T-cell (primary cell): Measurements from ENCODE around the gene COL12A1. TPM values are rescaled to one million over a fixed set of nuclear protein-coding genes. Genes with fewer than 3 reads are reported as not detected.

Experiments
- ATAC-seq, 4 experiments: fragments of 200-7000 bp in 3 of 4; fragments of 150-1000 bp in 1 of 4; cut with Tn5 transposase; replicated peaks in 1 of 4; 1 replicate in 3 of 4; 2 replicates in 1 of 4; pipeline ENCODE4 v1.10.0; 2021; ENCODE audit warnings: moderate library complexity in 3 of 4, mild to moderate bottlenecking in 2 of 4, moderate number of reproducible peaks in 1 of 4
- CTCF ChIA-PET, 2 donors: fragments of 300-600 bp; sonication (Branson Sonifier 250); formaldehyde crosslinking; loops; one replicate each; lab custom pipeline; 2022; ENCODE audit warnings: antibody characterized with exemption in 2 of 2; lab: Charles Lee
- POLR2A ChIA-PET, 2 donors: fragments of 300-600 bp; sonication (Branson Sonifier 250); formaldehyde crosslinking; loops; one replicate each; lab custom pipeline; 2022; ENCODE audit warnings: antibody characterized with exemption in 2 of 2; lab: Charles Lee
- DNase-seq, 35 experiments: peaks; one replicate each; pipeline versions ENCODE4 v3.0.0 to v3.0.0-alpha.2; 2013 to 2023
- H3K27ac ChIP-seq: one replicate; pipeline ENCODE4 v1.5.1; 2013; ENCODE audit warnings: low read length
- H3K27me3 ChIP-seq, 2 experiments: replicated peaks in 1 of 2; 1 replicate in 1 of 2; 2 replicates in 1 of 2; pipeline versions ENCODE4 v1.6.1 to v1.7.0; 2013; ENCODE audit warnings: low read length in 1 of 2, mixed read lengths in 1 of 2; ENCODE audit not compliant: control insufficient read depth in 2 of 2, insufficient read depth in 2 of 2; ENCODE audit errors: extremely low read depth in 1 of 2
- H3K36me3 ChIP-seq, 2 donors: 1 replicate in 1 of 2; 2 replicates in 1 of 2; pipeline versions ENCODE4 v1.6.1 to v1.7.0; 2013; ENCODE audit warnings: low read length in 1 of 2; ENCODE audit not compliant: control insufficient read depth in 2 of 2, insufficient read depth in 1 of 2; ENCODE audit errors: extremely low read depth in 1 of 2
- H3K4me1 ChIP-seq, 2 experiments: 1 replicate in 1 of 2; 2 replicates in 1 of 2; pipeline versions ENCODE4 v1.6.1 to v1.7.0; 2013; ENCODE audit warnings: low read length in 2 of 2, mixed read lengths in 1 of 2; ENCODE audit not compliant: insufficient read depth in 2 of 2, control insufficient read depth in 1 of 2; ENCODE audit errors: extremely low read depth in 1 of 2
- H3K4me3 ChIP-seq, 2 donors: 1 replicate in 1 of 2; 2 replicates in 1 of 2; pipeline versions ENCODE4 v1.5.1 to v1.7.0; 2013; ENCODE audit warnings: mild to moderate bottlenecking in 2 of 2, low read length in 1 of 2, moderate library complexity in 1 of 2; ENCODE audit not compliant: control insufficient read depth in 1 of 2; ENCODE audit errors: extremely low read depth in 1 of 2
- H3K9me3 ChIP-seq: 2 replicates; pipeline ENCODE4 v1.7.0; 2013
- H3K27ac Mint-ChIP-seq, 2 donors: one replicate each; pipeline ENCODE4 v1.8.0; 2020 to 2021; ENCODE audit warnings: mild to moderate bottlenecking in 2 of 2, mixed read lengths in 2 of 2
- H3K27me3 Mint-ChIP-seq, 2 donors: one replicate each; pipeline ENCODE4 v1.8.0; 2021 to 2022; ENCODE audit warnings: mixed read lengths in 2 of 2
- H3K36me3 Mint-ChIP-seq: one replicate; pipeline ENCODE4 v1.8.0; 2021; ENCODE audit warnings: mixed read lengths
- H3K4me1 Mint-ChIP-seq, 3 donors: one replicate each; pipeline ENCODE4 v1.8.0; 2020 to 2022; ENCODE audit warnings: mixed read lengths in 3 of 3, mild to moderate bottlenecking in 1 of 3
- H3K4me3 Mint-ChIP-seq, 3 donors: one replicate each; pipeline ENCODE4 v1.8.0; 2020 to 2022; ENCODE audit warnings: mild to moderate bottlenecking in 3 of 3, mixed read lengths in 3 of 3, moderate library complexity in 3 of 3
- H3K9me3 Mint-ChIP-seq, 3 donors: one replicate each; pipeline ENCODE4 v1.8.0; 2020 to 2022; ENCODE audit warnings: mixed read lengths in 3 of 3
- WGBS: methylation state at CpG from one replicate; pipeline ENCODE4 v1.1.5; 2013; ENCODE audit warnings: missing lambda C conversion rate; ENCODE audit not compliant: insufficient coverage; 5-methylcytosine and 5-hydroxymethylcytosine counted together
- total RNA-seq, 35 experiments: library from RNA in 6 of 35; stranded (reverse) in 6 of 35; fragments of 120-200 nt in 1 of 35; gene quantifications; one replicate each; pipeline versions ENCODE4 v1.2.1 to v1.2.4 and lab custom pipeline; 2013 to 2026

The COL12A1 gene
- total RNA-seq, 5 donors from 2014 or later (not counting 1 experiment from before 2014, with no cell fraction given), result 0.59 to 0.95 (median 0.76) TPM; not detected in 2

DNA sequence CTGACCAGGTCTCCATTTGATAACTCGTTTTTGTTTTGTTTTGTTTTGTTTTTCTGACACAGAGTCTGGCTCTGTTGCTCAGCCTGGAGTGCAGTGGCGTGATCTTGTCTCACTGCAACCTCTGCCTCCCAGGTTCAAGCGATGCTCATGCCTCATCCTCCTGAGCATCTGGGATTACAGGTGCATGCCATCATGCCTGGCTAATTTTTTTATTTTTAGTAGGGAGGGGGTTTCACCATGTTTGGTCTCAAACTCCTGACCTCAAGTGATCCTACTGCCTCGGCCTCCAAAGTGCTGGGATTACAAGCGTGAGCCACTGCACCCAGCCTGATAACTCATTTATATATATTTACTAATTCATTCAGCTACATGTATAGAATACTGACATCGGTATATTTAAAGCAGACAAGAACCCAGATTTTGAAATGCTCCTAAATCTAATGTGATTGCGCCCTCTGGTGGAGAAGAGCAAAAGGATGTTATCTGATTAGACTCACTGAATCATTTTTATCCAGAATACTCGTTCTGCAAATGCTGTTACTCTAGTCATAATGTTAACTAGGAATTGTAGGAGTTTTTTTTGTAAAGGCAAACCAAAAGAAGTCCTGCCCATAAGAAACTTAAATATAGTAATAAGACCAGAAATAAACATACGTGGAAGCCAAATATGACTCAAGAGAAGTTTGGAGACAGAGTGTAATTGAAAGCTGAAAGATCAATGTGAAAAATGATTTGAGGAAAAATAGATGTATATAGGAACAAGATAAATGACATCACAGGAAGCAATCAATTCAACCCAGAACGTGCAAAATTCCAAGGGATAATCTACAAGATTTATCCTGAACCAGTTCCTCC, 5.3 kb upstream of the COL12A1 start:
- 50% methylated on average over 3 of the region's 10 CpGs for WGBS
- no peak for ATAC-seq
- H3K27me3 Mint-ChIP-seq, result peaks cover 48 to 53% of the 10 kb centered on the region in 2 donors
- peaks cover 29 to 31% (median 30%) of the 10 kb centered on the region in 3 donors for H3K4me1 Mint-ChIP-seq
- peak in 20 of 35 experiments; percentile 14 to 80 (median 44) for DNase-seq
- Histone ChIP-seq H3K4me3 (no peak overlapping the region), H3K9me3 (no peaks in the 10 kb centered on the region), H3K27me3 (peaks cover 9 to 41% of the 10 kb centered on the region in 2 experiments), H3K36me3 (no peaks in the 10 kb centered on the region), H3K27ac (no peak overlapping the region), H3K4me1 (peaks cover 3 to 33% of the 10 kb centered on the region in 2 experiments)
- H3K36me3 Mint-ChIP-seq, result no peaks in the 10 kb centered on the region
- no peaks in the 10 kb centered on the region for H3K9me3 Mint-ChIP-seq
- CTCF ChIA-PET, result interaction anchor here (0.6 to 11.3 kb wide), 34 partner anchors 8 to 1902 kb away, joined by 3 to 213 read pairs (median 4); partner anchors contain the start of gene COX7A2 (in 1 of the 2)
- POLR2A ChIA-PET, result interaction anchor here (0.6 to 0.9 kb wide), 4 partner anchors 32 to 1601 kb away, joined by 3 to 8 read pairs (median 6); no protein-coding TSS in a partner anchor
- H3K4me3 Mint-ChIP-seq, result no peak overlapping the region
- H3K27ac Mint-ChIP-seq, result no peak overlapping the region

DNA sequence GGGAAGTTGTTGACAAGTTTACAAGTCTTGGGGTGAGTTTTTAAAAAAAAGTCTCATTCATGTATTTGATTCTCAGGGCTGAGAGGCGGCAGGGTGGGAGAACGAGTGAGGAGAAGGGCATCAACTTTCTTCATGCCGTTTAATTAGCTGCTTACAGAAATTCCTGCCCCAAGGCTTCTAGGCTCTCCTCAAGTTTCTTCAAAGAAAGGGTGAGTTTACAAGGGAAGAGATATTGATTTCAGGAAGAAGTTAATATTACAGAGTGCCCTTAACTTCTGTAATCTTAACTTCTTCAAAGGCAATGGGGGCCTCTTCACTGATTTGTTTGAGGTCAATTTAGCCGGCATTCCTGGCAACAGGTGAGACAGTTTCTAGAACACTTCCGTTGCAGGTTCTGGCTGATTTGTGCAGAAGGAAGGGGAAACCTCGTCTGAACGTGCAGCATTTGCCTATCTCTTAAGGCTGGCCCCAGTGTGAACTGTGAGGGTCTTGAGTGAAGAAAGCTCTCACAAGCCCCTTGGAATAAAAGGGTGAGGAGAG, 3.4 kb upstream of the COL12A1 start:
- Mint-ChIP-seq H3K27me3 (peaks cover 56 to 64% of the 10 kb centered on the region in 2 donors), H3K4me3 (peak overlapping the region in 1 of 3 donors; percentile 71), H3K9me3 (no peaks in the 10 kb centered on the region), H3K4me1 (peaks cover 48 to 49% (median 48%) of the 10 kb centered on the region in 3 donors), H3K36me3 (no peaks in the 10 kb centered on the region), H3K27ac (peak overlapping the region in 1 of 2 donors; percentile 2)
- Histone ChIP-seq H3K9me3 (no peaks in the 10 kb centered on the region), H3K4me1 (peaks cover 3 to 51% of the 10 kb centered on the region in 2 experiments), H3K4me3 (peak overlapping the region in 1 of 2 donors; percentile 64), H3K27me3 (peaks cover 9 to 55% of the 10 kb centered on the region in 2 experiments), H3K36me3 (no peaks in the 10 kb centered on the region), H3K27ac (no peak overlapping the region)
- DNase-seq, result no peak
- ATAC-seq, result no peak
- 57% methylated on average over 4 of the region's 7 CpGs for WGBS
- POLR2A ChIA-PET, result interaction anchor here in 1 of 2 donors (0.6 kb wide), 1 partner anchor 635 kb away, joined by 3 read pairs; no protein-coding TSS in a partner anchor
- CTCF ChIA-PET, result interaction anchor here (0.6 to 11.3 kb wide), 49 partner anchors 8 to 1557 kb away, joined by 3 to 213 read pairs (median 4); partner anchors contain the start of gene COX7A2 (in 1 of the 2)

DNA sequence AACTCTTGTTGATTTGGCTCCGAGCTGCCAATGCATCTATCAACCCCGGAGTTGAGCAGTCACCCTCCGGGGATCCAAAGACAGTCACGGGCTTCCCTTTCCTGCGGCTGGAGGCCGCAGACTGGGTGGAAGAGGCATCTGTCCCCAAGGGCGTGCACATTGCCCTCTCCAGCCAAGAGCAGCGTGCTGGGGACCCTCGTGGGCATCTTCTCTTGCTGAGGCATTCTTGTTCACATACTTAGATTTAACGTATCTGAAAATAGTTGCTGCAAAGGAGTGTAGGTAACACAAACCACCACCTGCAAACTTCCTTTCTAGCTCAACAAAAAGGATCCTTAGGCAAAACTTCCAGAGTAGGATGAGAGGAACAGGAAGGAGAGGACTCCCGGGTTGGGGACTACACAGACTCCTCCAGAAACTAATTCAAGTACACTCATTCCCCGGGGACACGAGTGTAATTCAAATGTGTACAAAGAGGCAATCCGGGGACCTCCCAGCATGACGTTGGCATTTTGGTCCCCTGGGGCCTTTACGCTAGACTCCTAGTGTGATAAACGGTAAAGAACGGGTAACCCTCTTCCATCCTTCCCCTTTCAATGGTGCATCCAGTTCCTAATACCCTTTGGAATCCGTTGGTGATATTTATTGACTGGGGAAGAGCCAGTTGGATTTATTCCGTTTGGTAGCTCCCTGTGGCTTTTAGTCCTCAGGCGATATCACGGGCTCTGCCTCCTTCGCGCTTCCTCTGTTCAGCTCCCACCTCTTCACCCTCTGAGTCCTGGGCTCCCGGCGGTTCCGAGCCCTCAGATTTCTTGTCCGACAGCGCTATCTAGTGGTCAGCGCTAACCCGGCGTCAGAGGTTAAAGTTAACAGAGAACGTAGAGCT, 2.7 kb upstream of the COL12A1 start:
- POLR2A ChIA-PET, result interaction anchor here (0.6 kb wide), 2 partner anchors 635 to 1477 kb away, joined by 3 to 5 read pairs; no protein-coding TSS in a partner anchor
- Mint-ChIP-seq H3K4me3 (peak overlapping the region; percentile 53 to 72 (median 71)), H3K27ac (peak overlapping the region in 1 of 2 donors; percentile 32)

DNA sequence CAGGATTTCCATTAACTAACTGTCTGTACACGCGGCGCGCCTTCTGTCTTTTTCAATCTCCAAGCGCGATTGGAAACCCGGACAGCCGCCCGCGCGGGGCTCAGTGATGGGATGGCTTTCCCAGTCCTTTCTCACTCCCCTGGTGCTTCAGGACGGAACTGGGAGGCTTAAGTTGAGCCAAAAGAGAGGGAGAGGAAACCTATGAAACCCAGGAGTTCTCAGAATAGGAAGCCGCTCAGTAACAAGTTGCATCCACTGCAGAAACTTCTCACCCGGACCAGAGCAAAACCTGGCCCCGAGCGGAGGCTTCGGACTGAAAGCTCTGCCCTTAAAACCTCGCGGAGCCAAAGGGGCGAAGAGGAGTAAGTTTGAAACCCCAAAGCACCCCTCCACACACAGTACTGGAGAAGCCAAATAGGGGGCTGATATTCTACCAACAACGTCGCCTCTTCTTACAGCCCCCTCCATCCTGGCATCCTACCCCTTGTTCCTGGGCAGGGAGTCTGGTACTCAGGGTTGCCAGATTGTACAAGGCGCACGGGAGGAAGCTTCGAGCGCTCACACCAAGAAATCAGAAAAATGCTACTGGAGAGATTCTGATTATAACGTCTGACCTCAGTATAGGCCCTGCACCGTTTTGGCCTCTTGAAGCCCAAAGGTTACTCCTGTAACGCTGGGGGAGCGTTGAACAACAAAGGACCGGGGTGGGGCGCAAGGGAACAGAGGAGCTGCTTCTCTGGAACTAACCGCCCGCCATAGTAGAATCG, 906 bp upstream of the COL12A1 start:
- no peak overlapping the region for H3K27ac Mint-ChIP-seq
- 3% methylated on average over 19 of the region's 35 CpGs for WGBS
- H3K36me3 Mint-ChIP-seq, result no peaks in the 10 kb centered on the region
- DNase-seq (peak in 1 of 35 experiments; percentile 8), ATAC-seq (no peak)
- Histone ChIP-seq H3K27ac (no peak overlapping the region), H3K36me3 (no peaks in the 10 kb centered on the region), H3K4me3 (peak overlapping the region in 1 of 2 donors; percentile 54), H3K4me1 (peaks cover 3 to 64% of the 10 kb centered on the region in 2 experiments), H3K27me3 (peaks cover 15 to 75% of the 10 kb centered on the region in 2 experiments), H3K9me3 (no peaks in the 10 kb centered on the region)
- H3K9me3 Mint-ChIP-seq, result no peaks in the 10 kb centered on the region
- peak overlapping the region; percentile 70 to 72 (median 71) for H3K4me3 Mint-ChIP-seq
- peaks cover 73 to 74% of the 10 kb centered on the region in 2 donors for H3K27me3 Mint-ChIP-seq
- ChIA-PET POLR2A (no interaction called here), CTCF (interaction anchor here (0.6 to 11.3 kb wide), 9 partner anchors 10 to 1475 kb away, joined by 3 to 213 read pairs (median 20); no protein-coding TSS in a partner anchor)
- H3K4me1 Mint-ChIP-seq, result peaks cover 59 to 64% (median 60%) of the 10 kb centered on the region in 3 donors

More for the DNA sequence above, 2.7 kb upstream of the COL12A1 start:
- H3K9me3 Mint-ChIP-seq, result no peaks in the 10 kb centered on the region
- peaks cover 50 to 54% (median 52%) of the 10 kb centered on the region in 3 donors for H3K4me1 Mint-ChIP-seq
- Histone ChIP-seq H3K27ac (no peak overlapping the region), H3K36me3 (no peaks in the 10 kb centered on the region), H3K4me1 (peaks cover 3 to 54% of the 10 kb centered on the region in 2 experiments), H3K4me3 (peak overlapping the region; percentile 16 to 64), H3K27me3 (peaks cover 9 to 61% of the 10 kb centered on the region in 2 experiments), H3K9me3 (no peaks in the 10 kb centered on the region)
- CTCF ChIA-PET, result interaction anchor here (0.6 to 11.3 kb wide), 49 partner anchors 8 to 1677 kb away, joined by 3 to 213 read pairs (median 4); partner anchors contain the start of gene COX7A2 (in 1 of the 2)
- no peaks in the 10 kb centered on the region for H3K36me3 Mint-ChIP-seq
- H3K27me3 Mint-ChIP-seq, result peaks cover 63 to 67% of the 10 kb centered on the region in 2 donors
- peak; percentile 42 to 88 (median 73) for DNase-seq
- ATAC-seq, result peak; percentile 81 to 87 (median 82)
- WGBS, result 2% methylated on average over 8 of the region's 33 CpGs
